Pancreas (tissue), 10 donors: Measurements from ENCODE around the gene ZNF362. TPM values are rescaled to one million over a fixed set of nuclear protein-coding genes. Genes with fewer than 3 reads are reported as not detected.

ENCODE experiments used
- ATAC-seq, 4 donors: fragments of 200-7000 bp; cut with Tn5 transposase; one replicate each; pipeline versions ENCODE4 v1.8.0 to v1.9.1; 2020; ENCODE audit warnings: mild to moderate bottlenecking in 4 of 4, moderate library complexity in 4 of 4
- DNase-seq, 6 donors: peaks; one replicate each; pipeline ENCODE4 v3.0.0-alpha.2; 2020
- FAIRE-seq: peaks from 2 replicates; lab custom pipeline; 2012; peaks lifted over from hg19 to GRCh38; lab: Jason Lieb, UNC
- H3K27ac ChIP-seq, 4 donors: fragments of 200-600 bp; sonication (generic); 1 replicate in 3 of 4; 2 replicates in 1 of 4; pipeline versions ENCODE4 v1.5.0 to v1.8.0; 2020
- H3K27me3 ChIP-seq, 4 donors: fragments of 200-600 bp; one replicate each; pipeline ENCODE4 v1.8.0; 2021
- H3K36me3 ChIP-seq, 3 donors: fragments of 200-600 bp; sonication (generic) in 1 of 3; one replicate each; pipeline versions ENCODE4 v1.5.0 to v1.8.0; 2020 to 2021
- H3K4me1 ChIP-seq, 3 donors: fragments of 200-600 bp; one replicate each; pipeline ENCODE4 v1.8.0; 2021
- H3K4me3 ChIP-seq, 4 donors: fragments of 200-600 bp; sonication (generic) in 2 of 4; one replicate each; pipeline versions ENCODE4 v1.5.0 to v1.8.0; 2020 to 2021
- H3K9me3 ChIP-seq, 4 donors: fragments of 200-600 bp; one replicate each; pipeline ENCODE4 v1.8.0; 2021
- WGBS, 2 donors: extraction: QIAGEN DNeasy Blood & Tissue Kit; methylation state at CpG; one replicate each; pipeline ENCODE4 v1.1.7; 2013; 5-methylcytosine and 5-hydroxymethylcytosine counted together
- intact Hi-C, 3 donors: fragments of 100-400 bp; cut with DNase I; formaldehyde crosslinking; loops; one replicate each; pipeline versions ENCODE4 v1.11.1 to v1.14.2; 2022
- microRNA-seq, 2 donors: library from miRNA; unstranded; fragments of <30 nt; microRNA quantifications; one replicate each; pipeline versions ENCODE4 to v1.1.0, GENCODE V29; 2019 to 2020
- polyA plus RNA-seq, 2 donors: library from polyadenylated mRNA; stranded (reverse); fragments of 200-250 nt; gene quantifications; one replicate each; pipeline ENCODE4 v1.2.3, GENCODE V29; 2013
- total RNA-seq, 6 donors: library from RNA; stranded (reverse); fragmentation: NEBNext Ultra II Directional in 4 of 6; extraction: Animal tissue kit (Norgen Biotek cat#: 25700) in 4 of 6; gene quantifications; one replicate each; pipeline versions ENCODE4 v1.2.1 to v1.2.4, GENCODE V29; 2021 to 2023
- TF ChIP-seq, protein P1 (sequence below), 4 donors: fragments of 200-600 bp; sonication (generic) in 3 of 4; IDR thresholded peaks; one replicate each; pipeline versions ENCODE4 v1.5.0 to v1.8.0; 2021; ENCODE audit warnings: antibody characterized with exemption in 4 of 4
- donor health status: healthy with polysubstance abuse.
- donor health status: DM: no; HTN: no; CAD: no; lungs with moderate emphysema.
- donor health status: DM: no; HTN: no; CAD: no.
- donor health status: control.
- donor health status: control.
- donor health status: Bipolar disorder and iron deficiency.
- donor health status: DM: yes; HTN: yes; CAD: no.
- donor health status: DM: no; HTN: no; CAD: no.
- donor health status: DM: no; HTN: no; CAD: no.
- donor health status: DM: yes; HTN: yes; CAD: no.

The ZNF362 gene
- total and polyA plus RNA-seq, 8 donors: 11.8 to 19.7 (median 13.9) TPM

DNA sequence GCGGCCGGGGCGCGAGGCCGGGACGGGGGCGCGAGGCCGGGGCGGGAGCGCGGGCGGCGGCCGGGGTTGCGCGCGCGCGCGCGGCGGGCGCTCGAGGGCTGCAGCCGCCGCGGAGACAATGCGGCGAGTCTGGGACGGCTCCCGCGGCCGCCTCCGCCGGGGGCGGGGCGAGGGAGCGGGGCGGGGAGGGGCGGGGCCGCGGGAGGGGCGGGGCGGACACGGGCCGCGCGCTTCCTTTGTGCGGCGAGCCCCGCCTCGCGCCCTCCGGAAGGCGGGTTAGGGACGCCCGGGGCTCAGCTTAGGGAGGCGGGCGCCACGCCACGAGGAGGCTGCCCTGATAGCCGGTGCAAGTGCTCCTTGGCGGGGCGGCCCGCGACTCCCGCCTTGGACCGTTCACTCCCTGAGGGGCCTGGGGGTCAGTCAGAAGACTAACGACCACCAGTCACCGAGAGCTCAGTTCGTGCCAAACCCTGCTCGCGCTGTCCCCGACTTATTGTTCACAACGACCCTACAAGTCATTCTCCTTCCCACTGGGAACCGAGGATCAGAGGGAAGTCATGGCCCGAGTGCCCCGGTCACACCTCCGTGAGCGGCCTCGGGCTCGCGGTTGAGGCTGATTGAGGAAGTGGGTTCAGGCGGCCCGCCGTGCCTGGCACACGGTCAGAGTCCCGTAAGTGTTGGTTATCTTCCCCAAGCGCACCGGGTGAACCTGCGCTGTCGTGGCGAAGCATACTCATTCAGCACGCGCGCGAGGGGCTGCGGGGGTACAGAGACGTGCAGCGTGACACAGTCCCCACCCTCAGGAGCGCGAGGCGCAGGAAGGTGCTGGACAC lies 93.7 kb downstream of the ZNF362 start:
- ATAC-seq (peak; percentile 87 to 91 (median 90)), FAIRE-seq (no peak), DNase-seq (peak; percentile 84 to 95 (median 90))
- Histone ChIP-seq H3K4me3 (peak overlapping the region; percentile 29 to 89 (median 49)), H3K27ac (peak overlapping the region; percentile 67 to 90 (median 83)), H3K4me1 (peaks cover 9 to 27% (median 25%) of the 10 kb centered on the region in 3 donors), H3K27me3 (no peaks in the 10 kb centered on the region), H3K36me3 (no peaks in the 10 kb centered on the region), H3K9me3 (no peaks in the 10 kb centered on the region)
- 0 to 1% methylated on average over 53 to 104 of the region's 104 CpGs for WGBS, 2 donors
- TF ChIP-seq, protein P1, sequence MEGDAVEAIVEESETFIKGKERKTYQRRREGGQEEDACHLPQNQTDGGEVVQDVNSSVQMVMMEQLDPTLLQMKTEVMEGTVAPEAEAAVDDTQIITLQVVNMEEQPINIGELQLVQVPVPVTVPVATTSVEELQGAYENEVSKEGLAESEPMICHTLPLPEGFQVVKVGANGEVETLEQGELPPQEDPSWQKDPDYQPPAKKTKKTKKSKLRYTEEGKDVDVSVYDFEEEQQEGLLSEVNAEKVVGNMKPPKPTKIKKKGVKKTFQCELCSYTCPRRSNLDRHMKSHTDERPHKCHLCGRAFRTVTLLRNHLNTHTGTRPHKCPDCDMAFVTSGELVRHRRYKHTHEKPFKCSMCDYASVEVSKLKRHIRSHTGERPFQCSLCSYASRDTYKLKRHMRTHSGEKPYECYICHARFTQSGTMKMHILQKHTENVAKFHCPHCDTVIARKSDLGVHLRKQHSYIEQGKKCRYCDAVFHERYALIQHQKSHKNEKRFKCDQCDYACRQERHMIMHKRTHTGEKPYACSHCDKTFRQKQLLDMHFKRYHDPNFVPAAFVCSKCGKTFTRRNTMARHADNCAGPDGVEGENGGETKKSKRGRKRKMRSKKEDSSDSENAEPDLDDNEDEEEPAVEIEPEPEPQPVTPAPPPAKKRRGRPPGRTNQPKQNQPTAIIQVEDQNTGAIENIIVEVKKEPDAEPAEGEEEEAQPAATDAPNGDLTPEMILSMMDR (IDR thresholded peaks at IDR 0.05): no peak
- intact Hi-C loops: no loop called here

Small RNA genes within 50 kb of the gene (microRNA-seq; reads per million reads assigned to microRNA genes)
- gene MIR3605: 22.7 to 27.8 reads per million in 2 donors

Other genes starting within 250 kb of the ZNF362 start
- 10 to 100 TPM; 42.6 to 78.7 (median 61.4) TPM for gene AK2, start 219.6 kb upstream of the ZNF362 start, total RNA-seq
- 10 to 100 TPM; 40.5 to 64.4 TPM for gene AK2, start 219.6 kb upstream of the ZNF362 start, polyA plus RNA-seq
- gene AZIN2, start 175.3 kb upstream of the ZNF362 start, total RNA-seq: 1 to 10 TPM; 1.2 to 3.8 (median 2.1) TPM
- 1 to 10 TPM; 2.4 to 5.0 TPM for gene AZIN2, start 175.3 kb upstream of the ZNF362 start, polyA plus RNA-seq
- 1 to 10 TPM; 1.6 to 3.5 (median 2.6) TPM for gene TRIM62, start 74.4 kb upstream of the ZNF362 start, total RNA-seq
- 1 to 10 TPM; 3.1 to 4.3 TPM for gene TRIM62, start 74.4 kb upstream of the ZNF362 start, polyA plus RNA-seq
- not detected for gene A3GALT2, start 64.6 kb downstream of the ZNF362 start, total RNA-seq
- under 1 TPM in 1 of 2 donors, not detected in 1; 0.07 TPM for gene A3GALT2, start 64.6 kb downstream of the ZNF362 start, polyA plus RNA-seq
- 10 to 100 TPM; 21.8 to 58.8 (median 37.3) TPM for gene PHC2, start 174.6 kb downstream of the ZNF362 start, total RNA-seq
- gene PHC2, start 174.6 kb downstream of the ZNF362 start, polyA plus RNA-seq: 10 to 100 TPM; 45.2 to 62.1 TPM
- 1 to 10 TPM; 1.2 to 3.4 (median 2.0) TPM for gene ZSCAN20, start 216.2 kb downstream of the ZNF362 start, total RNA-seq
- gene ZSCAN20, start 216.2 kb downstream of the ZNF362 start, polyA plus RNA-seq: under 1 TPM; 0.68 to 0.80 TPM